Measurements from ENCODE around the gene NHS. TPM values are rescaled to one million over a fixed set of nuclear protein-coding genes. Genes with fewer than 3 reads are reported as not detected.
A peak's percentile ranks its signal among the peaks of the same experiment; 100 is the strongest.

Gene NHS
- total RNA-seq, 1 donor from 2014 or later = 6.6 TPM

- DNase-seq (ENCODE audit: low read depth) (no peak), FAIRE-seq (no peak)
- H3K27ac Mint-ChIP-seq (ENCODE audit: unreplicated experiment) = no peak overlapping the region
- H2AFZ ChIP-seq (ENCODE audit: low read depth, low read length) = peak overlapping the region; percentile 60
- no peak for TF ChIP-seq EZH2 (IDR thresholded peaks at IDR 0.05; ENCODE audit: insufficient read depth, low read length)
- no peak for TF ChIP-seq CTCF (IDR thresholded peaks at IDR 0.05; ENCODE audit: insufficient read depth, low read depth, low read length)
- no peaks in the 10 kb centered on the region for H3K4me1 ChIP-seq (ENCODE audit: insufficient read depth, low read length)
- H3K9ac ChIP-seq (ENCODE audit: low read length) = peak overlapping the region; percentile 74
- peaks cover 2% of the 10 kb centered on the region for H3K36me3 Mint-ChIP-seq (ENCODE audit: low read depth, unreplicated experiment)
- no peaks in the 10 kb centered on the region for H3K9me3 ChIP-seq (ENCODE audit: insufficient read depth, low read depth, low read length)
- H3K79me2 ChIP-seq (ENCODE audit: insufficient read depth, low read length) = peaks cover 31% of the 10 kb centered on the region
- peaks cover 2% of the 10 kb centered on the region for H3K36me3 ChIP-seq (ENCODE audit: insufficient read depth, low read length)
- no peaks in the 10 kb centered on the region for H3K27me3 Mint-ChIP-seq (ENCODE audit: low read depth, unreplicated experiment)
- H3K27me3 ChIP-seq (ENCODE audit: insufficient read depth, low read length) = no peaks in the 10 kb centered on the region
- peak overlapping the region; percentile 73 for H3K27ac ChIP-seq (ENCODE audit: low read depth, low read length)
- no peaks in the 10 kb centered on the region for H3K9me3 Mint-ChIP-seq (ENCODE audit: unreplicated experiment)
- peaks cover 8% of the 10 kb centered on the region for H4K20me1 ChIP-seq (ENCODE audit: insufficient read depth, low read length)
- H3K4me1 Mint-ChIP-seq (ENCODE audit: low read depth, unreplicated experiment) = peaks cover 2% of the 10 kb centered on the region
- peak overlapping the region; percentile 81 for H3K4me3 Mint-ChIP-seq (ENCODE audit: unreplicated experiment)
- peak overlapping the region; percentile 80 for H3K4me2 ChIP-seq (ENCODE audit: low read length)
- H3K4me3 ChIP-seq (ENCODE audit: insufficient read depth, low read depth, low read length) = peak overlapping the region; percentile 54
Measured at GRCh38 chrX:17736478-17736855, 361.5 kb downstream of the NHS start.

GRCh38 chrX:17736856-17737709 is 362.1 kb downstream of the NHS start, which contains the start of gene SCML1:
Gene SCML1, plus strand, starts transcription at chrX:17737493. Its CDS starts 6,694 bp downstream, at chrX:17744187.
- DNase-seq (ENCODE audit: low read depth) (peak; percentile 90), FAIRE-seq (peak; percentile 96)
- peak within 1 kb of the TSS; percentile 92 for H3K4me3 Mint-ChIP-seq (ENCODE audit: unreplicated experiment)
- Histone ChIP-seq H3K4me1 (ENCODE audit: insufficient read depth, low read length) (no peaks in the 10 kb centered on the region), H3K27ac (ENCODE audit: low read depth, low read length) (peak within 1 kb of the TSS; percentile 89), H3K4me2 (ENCODE audit: low read length) (peak within 1 kb of the TSS; percentile 98), H3K9me3 (ENCODE audit: insufficient read depth, low read depth, low read length) (no peaks in the 10 kb centered on the region), H3K79me2 (ENCODE audit: insufficient read depth, low read length) (peaks cover 32% of the 10 kb centered on the region), H3K4me3 (ENCODE audit: insufficient read depth, low read depth, low read length) (peak within 1 kb of the TSS; percentile 81), H3K27me3 (ENCODE audit: insufficient read depth, low read length) (no peaks in the 10 kb centered on the region), H4K20me1 (ENCODE audit: insufficient read depth, low read length) (peaks cover 8% of the 10 kb centered on the region), H3K9ac (ENCODE audit: low read length) (peak within 1 kb of the TSS; percentile 95), H3K36me3 (ENCODE audit: insufficient read depth, low read length) (peaks cover 2% of the 10 kb centered on the region), H2AFZ (ENCODE audit: low read depth, low read length) (peak within 1 kb of the TSS; percentile 85)
- H3K27me3 Mint-ChIP-seq (ENCODE audit: low read depth, unreplicated experiment) = no peaks in the 10 kb centered on the region
- TF ChIP-seq EZH2 (IDR thresholded peaks at IDR 0.05; ENCODE audit: insufficient read depth, low read length) (no peak), CTCF (IDR thresholded peaks at IDR 0.05; ENCODE audit: insufficient read depth, low read depth, low read length) (no peak)
- peaks cover 2% of the 10 kb centered on the region for H3K4me1 Mint-ChIP-seq (ENCODE audit: low read depth, unreplicated experiment)
- H3K9me3 Mint-ChIP-seq (ENCODE audit: unreplicated experiment) = no peaks in the 10 kb centered on the region
- H3K27ac Mint-ChIP-seq (ENCODE audit: unreplicated experiment) = peak within 1 kb of the TSS; percentile 84
- H3K36me3 Mint-ChIP-seq (ENCODE audit: low read depth, unreplicated experiment) = peaks cover 2% of the 10 kb centered on the region

- Histone ChIP-seq H3K36me3 (ENCODE audit: insufficient read depth, low read length) (peaks cover 2% of the 10 kb centered on the region), H3K4me3 (ENCODE audit: insufficient read depth, low read depth, low read length) (peak overlapping the region; percentile 81), H3K27ac (ENCODE audit: low read depth, low read length) (peak overlapping the region; percentile 89), H4K20me1 (ENCODE audit: insufficient read depth, low read length) (peaks cover 13% of the 10 kb centered on the region), H3K27me3 (ENCODE audit: insufficient read depth, low read length) (no peaks in the 10 kb centered on the region), H3K9me3 (ENCODE audit: insufficient read depth, low read depth, low read length) (no peaks in the 10 kb centered on the region), H3K4me2 (ENCODE audit: low read length) (peak overlapping the region; percentile 98), H3K79me2 (ENCODE audit: insufficient read depth, low read length) (peaks cover 37% of the 10 kb centered on the region), H3K9ac (ENCODE audit: low read length) (peak overlapping the region; percentile 95), H3K4me1 (ENCODE audit: insufficient read depth, low read length) (no peaks in the 10 kb centered on the region), H2AFZ (ENCODE audit: low read depth, low read length) (peak overlapping the region; percentile 85)
- H3K27ac Mint-ChIP-seq (ENCODE audit: unreplicated experiment) = no peak overlapping the region
- peaks cover 2% of the 10 kb centered on the region for H3K4me1 Mint-ChIP-seq (ENCODE audit: low read depth, unreplicated experiment)
- H3K27me3 Mint-ChIP-seq (ENCODE audit: low read depth, unreplicated experiment) = no peaks in the 10 kb centered on the region
- peak overlapping the region; percentile 92 for H3K4me3 Mint-ChIP-seq (ENCODE audit: unreplicated experiment)
- FAIRE-seq (no peak), DNase-seq (ENCODE audit: low read depth) (no peak)
- peaks cover under 1% of the 10 kb centered on the region for H3K36me3 Mint-ChIP-seq (ENCODE audit: low read depth, unreplicated experiment)
- no peaks in the 10 kb centered on the region for H3K9me3 Mint-ChIP-seq (ENCODE audit: unreplicated experiment)
- TF ChIP-seq CTCF (IDR thresholded peaks at IDR 0.05; ENCODE audit: insufficient read depth, low read depth, low read length) (no peak), EZH2 (IDR thresholded peaks at IDR 0.05; ENCODE audit: insufficient read depth, low read length) (no peak)
Measured at GRCh38 chrX:17737710-17737985, 362.6 kb downstream of the NHS start.
